HG03520 (cell line): ENCODE results near the gene CLIP3.
A peak's percentile ranks its signal among the peaks of the same experiment; 100 is the strongest.
"Not testable (repeated sequence)": the region's sequence is repeated elsewhere in the genome, so short reads cannot be mapped to it uniquely, and the experiment has no call there.

ENCODE experiments used
- ATAC-seq: cut with Tn5 transposase; IDR thresholded peaks from one replicate; pipeline ENCODE4 v1.9.1; 2021; ENCODE audit warnings: mild to moderate bottlenecking, moderate library complexity; ENCODE audit not compliant: unreplicated experiment

Gene CLIP3

GRCh38 chr19:36032251-36033104 lies at the start of gene CLIP3:
CLIP3 (minus strand) TSS chr19:36032873; CDS start chr19:36032357, 516 bp downstream.
- no peak for ATAC-seq

- ATAC-seq: no peak
Observed at GRCh38 chr19:36081894-36082293, 49.2 kb upstream of the CLIP3 start.

GRCh38 chr19:36081385-36081784 lies 48.7 kb upstream of the CLIP3 start:
- no peak for ATAC-seq

GRCh38 chr19:36079389-36079945 lies 46.8 kb upstream of the CLIP3 start:
- ATAC-seq: no peak

GRCh38 chr19:36073121-36073876 lies 40.6 kb upstream of the CLIP3 start:
- ATAC-seq: no peak

GRCh38 chr19:36072081-36072480 lies 39.4 kb upstream of the CLIP3 start:
- no peak for ATAC-seq

GRCh38 chr19:36068810-36069499 lies 36.3 kb upstream of the CLIP3 start:
- ATAC-seq: not testable (repeated sequence)

- ATAC-seq: no peak
Observed at GRCh38 chr19:36067681-36068080, 35.0 kb upstream of the CLIP3 start.

GRCh38 chr19:36064826-36065225 lies 32.2 kb upstream of the CLIP3 start:
- ATAC-seq: no peak

GRCh38 chr19:36061367-36061766 lies 28.7 kb upstream of the CLIP3 start:
- ATAC-seq: no peak

- ATAC-seq: no peak
Observed at GRCh38 chr19:36060430-36060829, 27.8 kb upstream of the CLIP3 start.

- no peak for ATAC-seq
Observed at GRCh38 chr19:36059180-36059910, 26.7 kb upstream of the CLIP3 start.

- ATAC-seq: no peak
Observed at GRCh38 chr19:36058481-36059179, 26.0 kb upstream of the CLIP3 start.

- ATAC-seq: peak; percentile 67
Observed at GRCh38 chr19:36054733-36055686, 22.3 kb upstream of the CLIP3 start, which contains the start of gene WDR62. WDR62 (plus strand) TSS chr19:36054897; CDS start chr19:36054972, 75 bp downstream.

- peak; percentile 71 for ATAC-seq
Observed at GRCh38 chr19:36054119-36054732, 21.6 kb upstream of the CLIP3 start, which contains the start of gene THAP8. THAP8 (minus strand) TSS chr19:36054285; CDS start chr19:36054217, 68 bp downstream.

GRCh38 chr19:36051637-36052036 lies 19.0 kb upstream of the CLIP3 start:
- no peak for ATAC-seq

GRCh38 chr19:36051236-36051635 lies 18.6 kb upstream of the CLIP3 start:
- no peak for ATAC-seq

GRCh38 chr19:36049080-36049698 lies 16.5 kb upstream of the CLIP3 start:
- ATAC-seq: no peak
